Heart left ventricle (tissue), 13 donors: ENCODE measurements around the gene PPP2R5B.

Experiments used
- CTCF ChIP-seq, 12 donors: fragments of 200-600 bp; sonication (generic) in 4 of 12; IDR thresholded peaks; one replicate each; pipeline versions ENCODE4 v1.5.0 to v1.8.0; 2018 to 2022; ENCODE audit warnings: antibody characterized with exemption in 12 of 12, mild to moderate bottlenecking in 5 of 12
- POLR2A ChIP-seq, 2 donors: fragments of 450-650 bp; IDR thresholded peaks; one replicate each; pipeline ENCODE4 v1.6.1; 2017; ENCODE audit warnings: antibody characterized with exemption in 2 of 2, mild to moderate bottlenecking in 2 of 2, moderate library complexity in 2 of 2
- donor health status: ischemic (EF 13 %, LVEDD 7.1; RV severe dilation, severe dysfunction).
- donor health status: DM: no; HTN: yes; CAD: no.
- donor health status: DM: no; HTN: no; CAD: no.
- donor health status: ischemic (EF 25% LVEDD 6.9; RV normal size, moderate dysfunction).
- donor health status: ischemic (EF 25% LVEDD 5.7; RV mildly dilated, moderate dysfunction).
- donor health status: ischemic (EF 35%, LVEDD 5.7; RV mildly dilated, moderate dysfunction).
- donor health status: nonischemic (EF 11% LVEDD 7.7; RV severe dilation, severe dysfunction).
- donor health status: DM: yes; HTN: yes; CAD: no.
- donor health status: PGD.
- donor health status: ischemic (EF 29% LVEDD 5.4; RV normal size, mild dysfunction).
- donor health status: nonischemic (EF 23%, LVEDD 6.1; RV moderate dilation, normal function).

GRCh38 chr11:64936539-64936938, 12.1 kb downstream of the PPP2R5B start:
- TF ChIP-seq CTCF (IDR thresholded peaks at IDR 0.05) (no peak), POLR2A (IDR thresholded peaks at IDR 0.05) (no peak)
